DMS53 (cell line): Measurements from ENCODE around the gene DHX35.
A peak's percentile ranks its signal among the peaks of the same experiment; 100 is the strongest.
"Not testable (repeated sequence)": the region's sequence is repeated elsewhere in the genome, so short reads cannot be mapped to it uniquely, and the experiment has no call there.

Experiments
- DNase-seq: peaks from one replicate; lab custom pipeline; 2025; lab: John Stamatoyannopoulos, UW

The DHX35 gene

GRCh38 chr20:38940644-38941043 is 21.5 kb upstream of the DHX35 start:
- DNase-seq: no peak

GRCh38 chr20:38941726-38942389 is 20.3 kb upstream of the DHX35 start:
- peak; percentile 21 for DNase-seq

- no peak for DNase-seq
Measured at GRCh38 chr20:38945012-38945411, 17.1 kb upstream of the DHX35 start.

- no peak for DNase-seq
Measured at GRCh38 chr20:38946836-38947235, 15.3 kb upstream of the DHX35 start.

GRCh38 chr20:38947931-38948362 is 14.2 kb upstream of the DHX35 start:
- DNase-seq: no peak

GRCh38 chr20:38950254-38950653 is 11.9 kb upstream of the DHX35 start:
- no peak for DNase-seq

- no peak for DNase-seq
Measured at GRCh38 chr20:38951611-38952010, 10.5 kb upstream of the DHX35 start.

GRCh38 chr20:38952153-38952552 is 10.0 kb upstream of the DHX35 start:
- DNase-seq: no peak

- DNase-seq: no peak
Measured at GRCh38 chr20:38953630-38954340, 8.4 kb upstream of the DHX35 start.

GRCh38 chr20:38957235-38957876 is 4.8 kb upstream of the DHX35 start:
- no peak for DNase-seq

- no peak for DNase-seq
Measured at GRCh38 chr20:38957915-38958485, 4.1 kb upstream of the DHX35 start.

GRCh38 chr20:38960187-38960687 is 1.9 kb upstream of the DHX35 start:
- DNase-seq: not testable (repeated sequence)

- DNase-seq: peak; percentile 62
Measured at GRCh38 chr20:38961530-38962043, 557 bp upstream of the DHX35 start.

- DNase-seq: peak; percentile 39
Measured at GRCh38 chr20:38962928-38963401, 821 bp downstream of the DHX35 start.

- DNase-seq: no peak
Measured at GRCh38 chr20:38963745-38964144, 1.6 kb downstream of the DHX35 start.

- no peak for DNase-seq
Measured at GRCh38 chr20:38965264-38965663, 3.1 kb downstream of the DHX35 start.

GRCh38 chr20:38968090-38968489 is 5.9 kb downstream of the DHX35 start:
- no peak for DNase-seq

- no peak for DNase-seq
Measured at GRCh38 chr20:38969708-38970107, 7.6 kb downstream of the DHX35 start.

- no peak for DNase-seq
Measured at GRCh38 chr20:38970302-38970701, 8.2 kb downstream of the DHX35 start.

- DNase-seq: no peak
Measured at GRCh38 chr20:38973107-38973506, 11.0 kb downstream of the DHX35 start.

- no peak for DNase-seq
Measured at GRCh38 chr20:38973645-38974044, 11.5 kb downstream of the DHX35 start.

GRCh38 chr20:38975539-38976120 is 13.5 kb downstream of the DHX35 start:
- no peak for DNase-seq
